ENCODE measurements around the gene CHD8.
"Not testable (repeated sequence)": the region's sequence is repeated elsewhere in the genome, so short reads cannot be mapped to it uniquely, and the experiment has no call there.

Gene CHD8

GRCh38 chr14:21455912-21456667, at the start of gene CHD8:
Gene CHD8 (minus strand): TSS chr14:21456123. CDS start chr14:21431643, 24,480 bp downstream.
- peak; percentile 100 for DNase-seq (ENCODE audit: low spot score)

- no peak for DNase-seq (ENCODE audit: low spot score)
These were observed 49.2 kb upstream of the CHD8 start for GRCh38 chr14:21505012-21505553.

GRCh38 chr14:21503376-21503775, 47.5 kb upstream of the CHD8 start:
- no peak for DNase-seq (ENCODE audit: low spot score)

- DNase-seq (ENCODE audit: low spot score), result no peak
These were observed 45.6 kb upstream of the CHD8 start for GRCh38 chr14:21501568-21501967.

- DNase-seq (ENCODE audit: low spot score), result no peak
These were observed 42.9 kb upstream of the CHD8 start for GRCh38 chr14:21498540-21499526.

GRCh38 chr14:21496453-21496852, 40.5 kb upstream of the CHD8 start:
- DNase-seq (ENCODE audit: low spot score), result no peak

- DNase-seq (ENCODE audit: low spot score), result no peak
These were observed 39.2 kb upstream of the CHD8 start for GRCh38 chr14:21494902-21495762.

- no peak for DNase-seq (ENCODE audit: low spot score)
These were observed 30.7 kb upstream of the CHD8 start for GRCh38 chr14:21486640-21487087.

- peak; percentile 100 for DNase-seq (ENCODE audit: low spot score)
These were observed 21.2 kb upstream of the CHD8 start, which contains the start of the genes RAB2B and TOX4 for GRCh38 chr14:21476925-21477681. Gene RAB2B (minus strand): TSS chr14:21476959. CDS start chr14:21476872, 87 bp downstream. Gene TOX4 (plus strand): TSS chr14:21477195. CDS start chr14:21477279, 84 bp downstream.

- DNase-seq (ENCODE audit: low spot score), result no peak
These were observed 20.6 kb upstream of the CHD8 start for GRCh38 chr14:21476523-21476924.

- no peak for DNase-seq (ENCODE audit: low spot score)
These were observed 20.0 kb upstream of the CHD8 start for GRCh38 chr14:21475767-21476522.

GRCh38 chr14:21467616-21468015, 11.7 kb upstream of the CHD8 start:
- peak; percentile 13 for DNase-seq (ENCODE audit: low spot score)

- no peak for DNase-seq (ENCODE audit: low spot score)
These were observed 371 bp downstream of the CHD8 start for GRCh38 chr14:21455592-21455911.

- DNase-seq (ENCODE audit: low spot score), result no peak
These were observed 929 bp downstream of the CHD8 start for GRCh38 chr14:21454843-21455544.

GRCh38 chr14:21449899-21450216, 6.1 kb downstream of the CHD8 start:
- DNase-seq (ENCODE audit: low spot score), result no peak

GRCh38 chr14:21442657-21443056, 13.3 kb downstream of the CHD8 start:
- not testable (repeated sequence) for DNase-seq (ENCODE audit: low spot score)

GRCh38 chr14:21440859-21441258, 15.1 kb downstream of the CHD8 start:
- DNase-seq (ENCODE audit: low spot score), result no peak

GRCh38 chr14:21437063-21437901, 18.6 kb downstream of the CHD8 start:
- DNase-seq (ENCODE audit: low spot score), result peak; percentile 99

Data from putamen (tissue), 1 donor.